ENCODE data around the gene BRIP1.
"Not testable (repeated sequence)": the region's sequence is repeated elsewhere in the genome, so short reads cannot be mapped to it uniquely, and the experiment has no call there.

BRIP1 gene

DNA sequence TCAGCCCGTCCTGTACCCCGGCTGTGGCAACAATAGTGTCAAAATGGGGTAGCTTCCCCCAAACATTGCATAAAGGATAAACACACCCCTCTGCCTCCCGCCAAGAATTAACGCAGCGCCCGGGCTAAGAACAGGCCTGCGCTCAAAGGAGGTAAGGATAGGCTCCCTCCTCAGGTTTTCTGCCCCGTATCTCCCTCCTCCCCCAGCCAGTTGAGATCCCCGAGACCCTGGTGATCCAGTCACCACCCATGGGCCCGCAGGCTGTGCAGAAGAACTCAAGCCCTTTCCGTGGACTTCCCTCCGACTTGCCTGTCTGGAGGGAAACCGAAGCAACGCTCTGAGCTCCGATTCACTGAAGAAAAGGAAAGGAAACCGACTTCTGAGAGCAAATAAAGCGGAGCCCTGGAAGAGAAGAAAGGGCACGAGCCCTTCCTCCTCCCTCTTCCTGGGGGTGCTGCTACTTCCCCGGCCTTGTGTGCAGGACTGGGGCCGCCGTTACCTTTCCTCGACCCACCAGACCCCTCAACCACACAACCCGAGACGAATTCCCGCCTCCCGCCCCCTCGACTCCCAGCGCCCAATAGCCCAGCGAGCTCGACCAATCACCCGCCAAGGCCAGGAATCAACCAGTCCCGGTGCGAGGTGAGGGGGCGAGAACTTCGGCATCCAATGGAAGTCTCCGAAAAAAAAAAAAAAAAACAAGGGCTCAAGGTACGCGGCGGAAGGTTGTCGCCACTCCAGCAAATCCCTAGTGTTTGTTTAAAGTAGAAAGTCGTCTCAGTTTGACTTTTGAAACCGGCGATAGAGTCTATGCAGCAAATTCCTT lies at the start of gene BRIP1:
Gene BRIP1 (minus strand): TSS at position 554 of the 826 bp plus-strand sequence. CDS start 1,989 bp downstream, outside the sequence.
- peak; percentile 59 to 77 for DNase-seq

DNA sequence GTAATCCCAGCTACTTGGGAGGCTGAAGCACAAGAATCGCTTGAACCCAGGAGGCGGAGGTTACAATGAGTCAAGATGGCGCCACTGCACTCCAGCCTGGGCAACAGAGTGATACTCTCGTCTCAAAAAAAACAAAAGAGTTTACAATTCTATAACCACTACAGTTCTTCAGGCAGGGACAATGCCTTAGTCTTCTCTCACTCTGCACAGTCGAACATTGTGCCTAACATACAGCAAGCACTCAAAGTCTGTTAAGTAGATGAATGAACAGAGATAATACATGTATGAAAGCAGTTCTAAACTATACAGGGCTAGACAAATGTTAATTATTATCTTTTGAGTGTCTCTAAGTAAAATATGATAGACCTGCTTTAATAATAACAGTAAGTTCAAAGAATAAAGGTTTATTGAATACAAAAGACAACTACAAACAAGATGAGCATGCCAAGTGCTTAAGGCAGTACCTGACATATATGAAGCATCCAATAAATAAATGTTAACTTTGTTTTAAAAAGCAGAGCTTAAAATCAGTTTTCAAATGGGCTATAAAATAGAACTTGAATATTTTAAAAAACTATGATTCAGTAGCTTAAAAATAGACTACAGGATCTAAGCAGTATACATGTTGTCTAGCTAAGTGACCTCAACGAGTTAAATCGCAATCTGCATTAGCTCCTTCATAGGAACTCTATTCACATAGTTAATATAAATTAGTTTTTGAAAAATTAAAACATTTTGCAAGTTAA lies 45.1 kb upstream of the BRIP1 start:
- no peak for DNase-seq

DNA sequence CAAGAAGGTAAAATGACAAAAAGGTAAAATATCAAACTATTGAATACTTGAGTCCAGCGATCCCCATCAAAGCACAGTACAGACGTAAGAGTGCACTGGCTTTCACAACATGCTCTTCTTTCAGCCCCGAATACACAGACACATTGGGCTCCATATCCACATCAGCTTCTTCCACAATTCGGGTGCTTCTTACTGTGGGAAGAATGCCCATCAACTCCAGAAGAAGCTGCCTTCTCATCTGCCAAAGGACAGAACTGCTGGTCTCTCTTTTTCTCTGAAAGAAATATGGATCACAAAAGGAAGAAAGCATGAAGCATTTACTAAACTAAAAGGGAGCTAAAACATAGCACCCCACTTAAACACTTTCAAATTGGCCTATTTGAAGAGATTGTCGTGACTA lies 44.0 kb upstream of the BRIP1 start:
- DNase-seq: no peak

DNA sequence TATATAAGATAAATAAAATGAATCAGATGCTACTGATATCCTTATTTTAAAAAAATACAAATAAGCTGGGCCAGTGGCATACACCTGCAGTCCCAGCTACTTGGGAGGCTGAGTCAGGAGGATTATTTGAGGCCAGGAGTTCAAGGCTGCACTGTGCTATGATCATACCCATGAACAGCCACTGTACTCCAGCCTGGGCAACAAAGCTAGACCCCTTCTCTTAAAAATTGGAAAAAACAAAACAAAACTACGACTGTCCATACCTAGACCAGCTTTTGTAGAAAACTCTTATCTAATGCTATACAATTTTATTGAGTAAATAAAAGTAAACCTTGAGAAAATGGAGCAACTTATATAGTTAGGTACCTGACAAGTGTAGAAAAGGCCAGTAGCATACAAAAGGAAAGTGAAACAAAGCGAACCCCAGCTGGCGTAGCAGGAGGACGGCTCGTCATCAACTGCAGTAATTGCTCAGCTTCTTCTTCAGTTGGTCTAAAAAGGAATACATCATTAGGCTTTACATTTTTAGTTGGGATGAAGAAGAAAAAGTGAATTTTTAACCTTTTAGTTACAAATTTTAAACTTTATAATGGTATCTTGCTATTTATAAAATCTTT lies 40.9 kb upstream of the BRIP1 start:
- no peak for DNase-seq

DNA sequence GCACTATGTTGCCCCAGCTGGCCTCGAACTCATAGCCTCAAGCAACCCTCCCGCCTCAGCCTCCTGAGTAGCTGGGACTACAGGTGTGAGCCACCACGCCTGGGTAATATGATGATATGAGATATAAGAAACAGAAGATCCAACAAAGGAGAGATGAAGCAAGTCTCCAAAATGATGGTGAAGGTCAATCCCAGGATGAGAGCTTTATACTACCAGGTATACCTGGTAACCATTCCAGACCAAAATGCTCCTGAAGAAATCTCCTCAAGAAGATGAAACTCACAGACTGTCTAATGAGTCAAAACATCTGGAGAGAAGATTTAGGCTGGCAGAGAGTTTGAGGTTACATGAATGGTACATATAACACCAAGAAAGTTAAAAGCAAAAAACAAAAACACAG lies 39.9 kb upstream of the BRIP1 start:
- no peak for DNase-seq

DNA sequence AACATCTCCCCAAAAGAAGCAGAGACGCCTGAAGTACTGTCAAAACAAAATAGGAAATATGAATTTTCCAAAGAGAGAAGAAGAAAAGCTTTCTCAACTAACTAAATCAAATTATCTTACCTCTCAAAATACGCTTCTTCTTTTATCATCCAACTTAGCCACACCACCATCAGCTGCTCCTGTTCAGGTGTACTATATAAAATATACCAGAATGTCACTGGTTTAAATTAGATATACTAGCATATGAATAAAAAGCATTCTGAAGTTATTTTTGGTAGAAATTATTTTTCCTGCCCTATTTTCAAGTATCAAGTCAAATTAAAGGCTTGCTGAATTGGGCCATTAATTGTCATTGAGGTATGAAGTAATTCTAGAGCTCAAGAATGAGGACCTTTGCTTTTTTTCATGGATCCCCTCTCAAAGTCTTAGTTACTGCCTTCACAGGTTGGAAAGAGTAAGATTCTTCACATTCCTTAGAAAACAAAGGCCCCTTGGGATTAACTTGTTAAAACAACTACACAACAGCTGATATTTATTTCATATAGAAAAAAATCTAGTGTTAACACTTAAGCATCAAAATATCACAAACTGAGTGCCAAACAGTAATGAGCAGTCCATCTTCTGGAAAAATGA lies 34.3 kb upstream of the BRIP1 start:
- no peak for DNase-seq

DNA sequence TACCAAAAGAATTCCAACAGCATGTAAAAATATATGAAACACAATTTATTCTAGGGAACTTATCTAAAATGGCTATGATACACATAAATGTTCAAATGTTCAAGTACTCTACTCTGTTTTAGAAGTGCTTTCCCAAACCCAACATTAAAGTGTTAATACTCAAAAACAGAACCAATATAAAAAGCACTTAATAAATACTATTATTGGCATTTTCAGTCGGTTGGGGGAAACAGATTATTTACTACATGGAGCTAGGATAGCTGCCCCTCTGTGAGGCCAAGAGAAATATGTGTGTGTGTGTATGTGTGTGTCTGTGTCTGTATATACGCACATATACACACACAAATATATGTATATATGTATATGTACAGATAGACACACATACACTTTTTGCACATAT lies 32.1 kb upstream of the BRIP1 start:
- DNase-seq: no peak

DNA sequence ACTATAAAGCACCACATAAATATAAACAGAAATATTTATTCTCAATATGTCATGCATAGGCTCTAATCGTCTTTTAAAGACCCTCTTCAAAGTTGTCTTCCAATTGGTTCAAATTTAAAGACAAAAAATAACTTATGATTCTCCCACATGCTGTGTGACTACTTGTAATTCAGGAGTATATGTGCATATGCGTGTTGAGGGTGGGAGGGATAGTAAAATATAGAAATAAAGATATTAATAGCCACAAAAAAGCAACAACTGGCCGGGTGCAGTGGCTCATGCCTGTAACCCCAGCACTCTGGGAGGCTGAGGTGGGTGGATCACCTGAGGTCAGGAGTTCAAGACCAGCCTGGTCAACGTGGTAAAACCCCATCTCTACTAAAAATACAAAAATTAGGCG lies 31.0 kb upstream of the BRIP1 start:
- not testable (repeated sequence) for DNase-seq

DNA sequence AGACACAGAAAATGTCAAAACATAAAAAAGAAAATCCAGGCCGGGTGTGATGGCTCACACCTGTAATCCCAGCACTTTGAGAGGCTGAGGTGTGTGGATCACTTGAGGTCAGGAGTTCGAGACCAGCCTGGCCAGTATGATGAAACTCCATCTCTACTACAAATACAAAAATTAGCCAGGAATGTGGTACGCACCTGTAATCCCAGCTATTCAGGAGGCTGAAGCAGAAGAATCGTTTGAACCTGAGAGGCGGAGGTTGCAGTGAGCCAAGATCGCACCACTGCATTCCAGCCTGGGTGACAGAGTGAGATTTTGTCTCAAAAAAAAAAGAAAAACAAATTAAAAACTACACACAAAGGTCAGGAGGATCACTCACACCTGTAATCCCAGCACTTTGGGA lies 24.4 kb upstream of the BRIP1 start:
- DNase-seq: not testable (repeated sequence)

DNA sequence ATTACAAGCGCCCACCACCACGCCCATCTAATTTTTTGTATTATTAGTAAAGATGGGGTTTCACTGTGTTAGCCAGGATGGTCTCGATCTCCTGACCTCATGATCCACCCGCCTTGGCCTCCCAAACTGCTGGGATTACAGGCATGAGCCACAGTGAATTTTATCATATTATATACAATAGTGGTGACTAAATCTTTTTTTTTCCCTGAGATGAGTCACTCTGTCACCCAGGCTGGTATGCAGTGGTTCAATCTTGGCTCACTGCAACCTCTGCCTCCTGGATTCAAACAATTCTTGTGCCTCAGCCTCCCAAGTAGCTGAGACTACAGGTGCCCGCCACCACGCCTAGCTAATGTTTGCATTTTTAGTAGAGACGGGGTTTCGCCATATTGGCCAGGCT lies 22.5 kb upstream of the BRIP1 start:
- not testable (repeated sequence) for DNase-seq

DNA sequence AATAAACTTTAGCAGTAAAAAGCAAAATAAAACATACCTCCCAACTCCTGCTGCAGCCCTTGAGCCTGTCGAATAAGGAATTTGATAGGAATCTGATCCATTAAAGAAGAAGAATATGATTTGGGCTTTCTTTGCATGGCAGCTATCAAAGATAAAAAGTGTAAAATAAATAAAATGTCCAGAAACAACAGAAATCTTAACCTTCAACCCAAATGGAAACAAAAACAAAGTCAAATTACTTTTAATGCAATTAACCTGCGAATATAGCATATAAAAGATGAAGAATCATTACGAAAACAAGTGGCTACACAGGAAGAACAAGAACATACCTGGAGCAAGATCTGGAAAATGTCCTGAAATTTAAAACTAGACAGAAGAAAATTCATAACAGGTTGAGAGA lies 21.5 kb upstream of the BRIP1 start:
- DNase-seq: no peak

DNA sequence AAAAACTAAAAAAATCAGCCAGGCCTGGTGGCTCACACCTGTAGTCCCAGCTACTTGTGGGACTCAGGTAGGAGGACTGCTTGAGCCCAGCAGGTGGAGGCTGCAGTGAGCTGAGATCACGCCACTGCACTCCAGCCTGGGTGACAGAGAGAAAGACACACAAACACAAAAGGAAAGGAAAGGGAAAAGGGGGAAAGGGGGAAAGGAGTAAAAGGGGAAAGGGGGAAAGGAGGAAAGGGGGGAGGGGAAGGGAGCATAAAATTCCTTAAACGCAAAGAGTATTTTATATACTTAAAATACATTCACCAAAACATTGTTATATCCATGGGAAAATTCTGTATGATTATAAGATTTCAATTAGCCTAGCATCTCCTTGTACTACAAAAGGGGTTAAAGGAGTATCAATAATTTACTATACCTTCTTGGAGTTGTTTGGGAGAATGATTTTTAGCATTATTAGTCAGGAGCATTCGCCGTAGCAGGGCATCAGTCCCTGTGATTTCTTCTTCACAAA lies 17.3 kb upstream of the BRIP1 start:
- no peak for DNase-seq

DNA sequence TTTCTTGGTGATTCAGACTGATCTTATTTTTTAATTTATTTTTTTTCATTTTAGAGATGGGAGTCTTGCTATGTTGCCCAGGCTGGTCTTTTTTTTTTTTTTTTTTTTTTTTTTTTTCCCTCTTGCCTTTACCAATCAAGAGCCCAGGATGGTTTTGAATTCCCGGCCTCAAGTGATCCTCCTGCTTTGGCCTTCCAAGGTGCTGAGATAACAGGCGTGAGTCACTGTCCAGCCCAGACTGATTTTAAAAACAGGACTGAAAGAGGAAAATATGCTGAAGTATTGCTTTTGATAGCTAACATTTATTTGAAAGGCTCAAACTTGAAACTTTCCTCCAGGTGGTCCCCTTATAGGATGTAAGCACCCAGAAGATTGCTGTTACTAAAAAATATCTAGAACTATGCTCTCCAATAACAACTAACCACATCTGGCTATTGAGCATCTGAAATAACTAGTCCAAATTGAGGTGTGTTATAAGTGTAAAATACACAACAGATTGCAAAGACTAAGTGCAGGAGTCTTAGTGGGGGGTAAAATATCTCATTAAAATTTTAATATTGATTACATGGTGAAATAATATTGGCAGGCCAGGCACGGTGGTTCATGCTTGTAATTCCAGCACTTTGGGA lies 15.8 kb upstream of the BRIP1 start:
- DNase-seq: no peak

DNA sequence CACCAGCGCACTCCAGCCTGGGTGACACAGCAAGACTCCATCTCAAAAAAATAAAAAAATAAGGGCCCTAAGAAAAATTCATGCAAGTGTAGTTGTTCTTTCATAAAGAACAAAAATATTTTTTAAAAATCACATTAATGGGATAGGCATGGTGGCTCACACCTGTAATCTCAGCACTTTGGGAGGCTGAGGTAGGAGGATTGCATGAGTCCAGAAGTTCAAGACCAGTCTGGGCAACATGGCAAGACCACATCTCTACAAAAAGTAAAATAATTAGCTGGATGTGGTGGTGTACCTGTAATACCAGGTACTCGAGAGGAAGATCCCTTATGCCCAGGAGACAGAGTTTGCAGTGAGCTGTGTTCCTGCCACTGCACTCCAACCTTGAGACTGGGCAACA lies 15.2 kb upstream of the BRIP1 start:
- DNase-seq: no peak

DNA sequence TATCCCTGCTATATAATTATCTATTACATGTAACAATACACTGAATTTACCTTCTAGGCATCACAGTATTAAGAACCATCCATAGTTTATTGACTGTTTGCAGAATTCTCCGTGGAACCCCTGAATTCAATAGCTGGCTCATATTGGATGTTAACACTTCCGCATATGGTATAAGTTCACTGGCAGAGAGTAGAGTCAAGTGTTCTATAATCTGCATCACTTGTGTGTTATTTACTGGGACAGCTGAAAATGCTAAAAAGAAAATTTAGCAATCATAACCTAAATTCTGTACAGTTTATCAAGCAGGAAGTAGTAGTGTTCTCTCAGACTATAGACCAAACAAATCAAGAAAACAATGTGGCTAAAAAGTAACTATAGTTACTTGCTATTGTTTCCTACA lies 14.5 kb upstream of the BRIP1 start:
- DNase-seq: no peak

DNA sequence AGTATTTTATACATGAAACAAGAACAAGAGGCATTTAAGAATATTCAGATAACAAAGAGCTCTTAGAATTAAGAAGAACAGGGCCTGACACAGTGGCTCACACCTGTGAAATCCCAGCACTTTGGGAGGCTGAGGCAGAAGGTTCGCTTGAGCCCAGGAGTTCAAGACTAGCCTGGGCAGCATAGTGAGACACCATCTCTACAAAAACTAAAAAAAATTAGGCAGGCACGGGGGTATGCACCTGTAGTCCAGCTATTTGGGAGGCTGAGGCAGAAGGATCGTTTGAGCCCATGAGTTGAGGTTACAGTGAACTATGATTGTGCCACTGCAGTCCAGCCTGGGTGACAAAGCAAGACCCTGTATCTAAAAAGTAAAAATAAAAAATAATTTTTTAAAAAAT lies 12.5 kb upstream of the BRIP1 start:
- DNase-seq: no peak

DNA sequence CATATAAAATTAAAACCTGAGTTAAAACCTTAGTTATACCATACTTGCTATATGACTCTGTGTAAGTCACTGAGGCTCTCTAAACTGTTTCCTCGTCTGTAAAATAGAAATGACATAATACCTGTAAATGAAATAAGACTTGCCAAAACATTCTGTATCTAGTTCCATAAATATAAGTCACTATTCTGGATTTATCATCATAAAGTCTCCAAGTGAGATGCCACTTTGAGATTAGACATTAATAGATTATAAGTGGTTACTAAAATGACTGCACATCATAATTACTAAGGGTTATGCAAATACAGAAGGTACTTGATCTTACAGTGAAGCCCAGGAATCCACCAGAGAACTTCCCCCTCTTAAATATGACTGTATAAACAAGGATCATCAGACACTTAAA lies 12.0 kb upstream of the BRIP1 start:
- no peak for DNase-seq

DNA sequence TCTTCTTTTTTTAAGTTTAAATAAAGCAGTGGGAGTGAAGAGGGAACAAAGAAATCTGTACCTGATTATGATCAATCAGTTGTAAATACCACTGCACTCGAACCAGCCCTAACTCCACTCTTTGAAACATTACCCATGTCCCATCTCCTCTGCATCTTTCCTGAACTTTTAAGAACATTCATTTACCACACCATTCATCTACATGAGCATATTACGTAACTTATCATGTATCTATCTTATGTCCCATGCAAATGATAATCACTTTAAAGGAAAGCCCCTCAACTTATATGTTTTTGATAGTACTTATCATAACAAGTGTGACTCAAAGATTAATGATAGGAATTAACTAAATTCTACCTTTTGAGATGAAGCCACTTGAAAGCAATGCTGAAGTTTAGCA lies 10.7 kb upstream of the BRIP1 start:
- DNase-seq: no peak

DNA sequence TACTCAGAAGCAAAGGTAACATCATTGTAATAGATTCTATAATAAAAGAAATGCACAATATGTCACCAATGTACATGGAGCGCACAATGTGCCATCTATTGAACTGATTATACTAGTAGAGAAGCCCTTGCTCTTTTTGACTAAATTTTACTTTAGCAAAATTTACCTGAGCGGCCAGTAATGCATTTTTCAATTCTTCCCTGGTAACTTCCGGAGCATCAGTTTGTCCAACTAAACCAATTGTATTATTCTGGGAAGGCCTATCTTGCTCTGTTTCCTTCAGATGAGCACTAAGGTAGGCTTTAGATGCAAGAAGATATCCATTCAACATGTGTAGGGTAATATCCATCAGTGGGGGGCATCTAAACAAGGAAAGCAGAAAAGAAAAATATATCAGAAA lies 8.8 kb upstream of the BRIP1 start:
- no peak for DNase-seq

DNA sequence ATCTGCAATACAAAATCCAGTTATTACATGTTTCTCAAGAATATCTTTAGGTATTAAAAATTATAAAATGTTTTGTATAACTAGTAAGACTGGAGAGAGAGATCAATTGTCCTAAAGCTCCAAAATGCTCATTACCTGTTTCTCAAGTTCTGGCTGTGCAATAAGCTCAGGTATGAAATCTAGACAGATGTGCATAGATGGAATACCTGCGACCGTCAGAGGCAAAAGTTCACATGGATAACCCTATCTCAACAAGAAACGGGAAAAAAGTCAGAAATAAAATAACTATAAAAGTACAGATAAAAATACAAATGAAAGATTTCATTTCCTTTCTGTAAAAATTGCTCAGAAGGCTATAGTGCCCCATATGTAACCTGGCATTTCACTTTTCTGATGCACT lies 5.8 kb upstream of the BRIP1 start:
- DNase-seq: no peak

DNA sequence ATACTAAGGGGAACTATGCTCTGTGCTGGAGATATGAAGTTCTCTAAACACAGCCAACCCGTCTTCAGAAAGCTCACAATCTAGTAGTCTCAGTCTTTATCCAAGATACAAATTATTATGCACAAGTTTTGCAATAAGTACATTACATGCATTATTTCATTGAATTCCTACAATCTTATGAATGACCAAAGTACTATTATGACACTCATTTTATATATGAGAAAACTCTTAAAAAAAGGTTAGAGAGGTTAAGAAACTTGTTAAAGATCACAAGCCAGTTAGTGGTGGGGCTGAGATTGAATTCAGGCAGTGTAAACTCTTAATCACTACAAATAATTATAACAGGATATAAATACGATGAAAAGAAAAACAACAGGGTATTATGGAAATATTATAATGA lies 4.7 kb upstream of the BRIP1 start:
- no peak for DNase-seq

DNA sequence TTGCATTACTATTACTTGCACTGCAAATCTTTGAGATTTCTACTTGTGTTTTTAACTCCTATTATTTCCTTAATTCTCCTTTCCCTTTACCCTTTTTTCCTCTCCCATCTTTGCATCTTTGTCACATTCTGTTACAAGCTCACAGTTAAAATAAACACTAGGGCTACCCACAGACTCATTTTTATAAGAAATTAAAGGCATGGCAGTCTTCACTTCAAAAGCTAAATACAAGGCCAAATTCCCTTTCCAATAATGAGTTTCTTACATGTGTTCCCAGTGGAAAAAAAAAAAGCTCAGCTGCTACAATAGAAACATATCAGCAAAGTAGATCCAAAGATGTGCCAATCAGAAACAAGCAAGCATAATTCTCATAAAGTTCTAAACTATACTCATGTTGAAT lies 3.7 kb upstream of the BRIP1 start:
- no peak for DNase-seq

DNA sequence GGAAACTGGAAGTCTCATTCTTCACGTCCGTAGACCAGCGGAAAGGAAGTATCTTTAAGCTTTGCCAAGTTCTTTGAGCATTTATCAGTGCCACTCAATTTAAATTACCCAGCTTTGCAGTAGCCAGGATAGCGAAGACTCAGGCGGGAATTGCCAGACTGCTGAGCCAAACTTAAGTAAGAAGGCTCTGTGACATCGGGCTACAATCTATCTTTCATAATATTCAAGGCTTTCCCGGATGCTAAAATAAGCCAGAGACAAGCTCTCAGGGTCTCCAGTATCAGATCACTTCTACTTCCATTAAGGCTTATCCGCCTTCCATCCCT lies 436 bp upstream of the BRIP1 start:
- no peak for DNase-seq
